ENCODE results near the gene ASPN.

The ASPN gene

DNA sequence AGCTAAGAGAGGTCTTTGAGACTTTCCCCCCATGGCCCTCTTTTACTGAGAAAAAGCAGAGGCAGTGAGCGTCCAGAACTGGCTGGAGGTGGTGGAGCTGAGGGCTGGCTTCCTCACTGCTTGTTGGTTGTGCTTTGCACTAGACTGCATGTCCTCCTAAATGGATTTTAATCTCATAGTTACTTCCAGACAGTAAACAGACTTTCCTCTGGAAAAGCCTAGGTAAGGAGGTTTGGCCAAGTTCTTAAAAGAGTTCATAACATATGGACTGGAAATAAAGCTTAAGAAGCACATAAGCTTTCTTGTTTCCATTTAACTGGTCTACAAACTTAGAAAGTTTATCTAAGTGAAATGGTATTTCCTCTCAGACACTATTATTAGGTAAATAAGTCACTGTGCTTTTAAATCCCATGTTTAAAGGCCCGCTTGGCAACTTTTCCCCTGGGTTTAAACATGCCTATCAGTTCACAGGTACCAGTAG is 2.0 kb downstream of the ASPN start:
- TF ChIP-seq MYC (IDR thresholded peaks at IDR 0.05; ENCODE audit: low read depth, low read length) = no peak
- no peak for TF ChIP-seq POLR2A (IDR thresholded peaks at IDR 0.05; ENCODE audit: extremely low read depth, insufficient read length)
- TF ChIP-seq, protein P1, sequence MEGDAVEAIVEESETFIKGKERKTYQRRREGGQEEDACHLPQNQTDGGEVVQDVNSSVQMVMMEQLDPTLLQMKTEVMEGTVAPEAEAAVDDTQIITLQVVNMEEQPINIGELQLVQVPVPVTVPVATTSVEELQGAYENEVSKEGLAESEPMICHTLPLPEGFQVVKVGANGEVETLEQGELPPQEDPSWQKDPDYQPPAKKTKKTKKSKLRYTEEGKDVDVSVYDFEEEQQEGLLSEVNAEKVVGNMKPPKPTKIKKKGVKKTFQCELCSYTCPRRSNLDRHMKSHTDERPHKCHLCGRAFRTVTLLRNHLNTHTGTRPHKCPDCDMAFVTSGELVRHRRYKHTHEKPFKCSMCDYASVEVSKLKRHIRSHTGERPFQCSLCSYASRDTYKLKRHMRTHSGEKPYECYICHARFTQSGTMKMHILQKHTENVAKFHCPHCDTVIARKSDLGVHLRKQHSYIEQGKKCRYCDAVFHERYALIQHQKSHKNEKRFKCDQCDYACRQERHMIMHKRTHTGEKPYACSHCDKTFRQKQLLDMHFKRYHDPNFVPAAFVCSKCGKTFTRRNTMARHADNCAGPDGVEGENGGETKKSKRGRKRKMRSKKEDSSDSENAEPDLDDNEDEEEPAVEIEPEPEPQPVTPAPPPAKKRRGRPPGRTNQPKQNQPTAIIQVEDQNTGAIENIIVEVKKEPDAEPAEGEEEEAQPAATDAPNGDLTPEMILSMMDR (IDR thresholded peaks at IDR 0.05; ENCODE audit: low read depth, low read length) = no peak
- TF ChIP-seq, protein P2, sequence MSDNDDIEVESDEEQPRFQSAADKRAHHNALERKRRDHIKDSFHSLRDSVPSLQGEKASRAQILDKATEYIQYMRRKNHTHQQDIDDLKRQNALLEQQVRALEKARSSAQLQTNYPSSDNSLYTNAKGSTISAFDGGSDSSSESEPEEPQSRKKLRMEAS (IDR thresholded peaks at IDR 0.05; ENCODE audit: low read depth, low read length) = no peak

DNA sequence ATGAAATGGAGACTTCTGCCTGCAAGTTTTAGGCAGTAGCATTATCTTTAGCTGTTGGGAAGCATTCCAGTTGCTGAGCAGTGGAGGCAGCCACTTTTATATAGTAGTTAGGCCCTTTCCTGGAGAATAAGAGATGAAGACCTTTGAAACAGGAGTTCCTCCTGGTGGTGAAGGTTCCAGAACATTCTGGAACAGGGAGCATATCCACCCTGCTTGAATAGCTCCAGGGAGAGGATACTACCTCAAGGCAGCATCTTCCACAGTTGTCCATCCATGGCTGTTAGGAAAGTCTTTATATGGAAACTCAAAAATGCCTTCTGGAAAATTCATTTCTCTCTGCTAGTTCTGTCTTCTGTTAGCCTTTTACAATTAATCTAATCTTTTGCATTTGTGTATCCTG is 3.0 kb downstream of the ASPN start:
- DNase-seq (ENCODE audit: low read depth) = no peak
- TF ChIP-seq, protein P1 (IDR thresholded peaks at IDR 0.05; ENCODE audit: low read depth, low read length) = no peak
- TF ChIP-seq, protein P2 (IDR thresholded peaks at IDR 0.05; ENCODE audit: low read depth, low read length) = no peak
- TF ChIP-seq MYC (IDR thresholded peaks at IDR 0.05; ENCODE audit: low read depth, low read length) (no peak), POLR2A (IDR thresholded peaks at IDR 0.05; ENCODE audit: extremely low read depth, insufficient read length) (no peak)
- no peak overlapping the region for H3K4me3 ChIP-seq (ENCODE audit: low read depth, low read length)

More for the DNA sequence above, 2.0 kb downstream of the ASPN start:
- no peak overlapping the region for H3K4me3 ChIP-seq (ENCODE audit: low read depth, low read length)
- DNase-seq (ENCODE audit: low read depth) = no peak

DNA sequence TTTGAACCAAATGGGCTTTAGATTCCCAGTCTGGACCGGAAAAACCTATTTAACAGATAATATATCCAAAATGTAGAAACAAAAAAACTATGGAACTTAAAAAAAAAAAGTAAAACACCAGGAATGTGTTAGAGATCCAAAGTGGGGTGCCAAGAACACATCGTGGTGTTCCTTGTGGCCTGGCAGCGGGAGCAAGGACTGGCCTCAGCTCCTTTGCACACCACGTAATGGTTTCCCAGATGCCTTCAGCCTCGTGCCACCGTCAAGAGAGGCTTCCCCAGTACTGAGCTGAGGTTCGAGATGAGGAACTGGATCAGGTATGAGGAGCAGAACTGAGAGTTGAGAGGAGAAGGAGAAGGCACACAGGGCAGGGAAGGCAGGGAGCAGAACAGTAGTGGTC is 3.5 kb downstream of the ASPN start:
- TF ChIP-seq, protein P1 (IDR thresholded peaks at IDR 0.05; ENCODE audit: low read depth, low read length) = no peak
- no peak for TF ChIP-seq POLR2A (IDR thresholded peaks at IDR 0.05; ENCODE audit: extremely low read depth, insufficient read length)
- TF ChIP-seq MYC (IDR thresholded peaks at IDR 0.05; ENCODE audit: low read depth, low read length) = no peak
- TF ChIP-seq, protein P2 (IDR thresholded peaks at IDR 0.05; ENCODE audit: low read depth, low read length) = no peak
- no peak overlapping the region for H3K4me3 ChIP-seq (ENCODE audit: low read depth, low read length)
- no peak for DNase-seq (ENCODE audit: low read depth)

DNA sequence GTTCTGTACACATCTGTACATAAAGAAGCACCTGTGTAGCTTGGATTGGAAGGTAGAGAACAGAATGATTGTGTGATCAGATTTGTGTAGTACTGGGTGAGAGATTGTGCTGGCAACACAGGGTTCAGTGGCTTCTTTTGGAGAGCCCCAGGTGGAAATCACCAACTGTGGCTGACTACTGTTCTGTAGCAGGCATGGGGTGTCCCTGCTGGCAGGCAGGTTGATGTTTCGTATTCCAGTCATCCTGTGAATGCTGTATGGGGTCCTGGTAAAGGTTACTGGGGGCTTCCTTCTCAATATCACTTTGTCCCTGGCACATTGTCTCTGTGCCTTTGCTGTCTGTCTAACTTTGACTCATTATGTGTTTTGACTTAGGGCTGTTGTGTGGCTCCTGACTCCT is 5.3 kb downstream of the ASPN start:
- TF ChIP-seq POLR2A (IDR thresholded peaks at IDR 0.05; ENCODE audit: extremely low read depth, insufficient read length) = no peak
- no peak for TF ChIP-seq MYC (IDR thresholded peaks at IDR 0.05; ENCODE audit: low read depth, low read length)
- no peak for DNase-seq (ENCODE audit: low read depth)
- H3K4me3 ChIP-seq (ENCODE audit: low read depth, low read length) = no peak overlapping the region

DNA sequence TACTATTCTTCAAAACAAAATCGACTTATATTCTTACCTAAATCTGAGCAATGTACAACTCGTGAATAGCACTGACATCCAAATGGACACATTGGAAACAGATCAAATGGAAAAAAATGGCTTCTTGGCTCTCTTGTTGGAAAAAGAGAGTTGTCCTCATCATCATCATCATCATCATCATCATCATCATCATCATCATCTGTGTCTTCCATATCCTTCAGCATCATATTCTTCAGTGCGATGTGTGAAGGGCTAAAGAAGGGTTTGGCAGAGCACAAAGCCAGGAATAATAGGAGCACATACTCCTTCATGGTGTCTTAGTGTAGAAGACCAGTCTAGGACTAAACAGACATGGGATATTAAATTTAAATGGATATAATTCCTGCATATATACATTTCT is 7.7 kb downstream of the ASPN start:
- TF ChIP-seq POLR2A (IDR thresholded peaks at IDR 0.05; ENCODE audit: extremely low read depth, insufficient read length) = no peak
- TF ChIP-seq, protein P1 (IDR thresholded peaks at IDR 0.05; ENCODE audit: low read depth, low read length) = no peak
- H3K4me3 ChIP-seq (ENCODE audit: low read depth, low read length) = no peak overlapping the region
- no peak for DNase-seq (ENCODE audit: low read depth)

DNA sequence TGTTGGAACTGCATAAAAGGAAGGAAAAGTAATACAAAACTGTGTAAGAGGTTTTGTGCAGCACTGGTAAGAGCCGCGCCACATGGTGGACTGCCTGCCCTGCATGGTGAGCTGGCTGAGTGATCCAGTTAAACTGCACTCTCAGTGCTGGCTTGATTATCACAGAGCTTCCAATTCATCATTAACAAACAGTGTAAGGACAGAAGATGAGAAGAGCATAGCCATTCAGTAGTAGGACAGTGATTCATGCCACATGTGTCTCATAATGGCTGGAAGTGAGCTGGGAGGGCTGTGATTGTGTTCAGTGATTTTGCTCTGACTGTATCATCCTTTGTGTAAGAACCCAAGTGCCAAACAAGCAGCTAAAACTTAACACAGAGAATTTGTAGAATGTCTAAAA is 14.1 kb downstream of the ASPN start:
- TF ChIP-seq POLR2A (IDR thresholded peaks at IDR 0.05; ENCODE audit: extremely low read depth, insufficient read length) (no peak), MYC (IDR thresholded peaks at IDR 0.05; ENCODE audit: low read depth, low read length) (no peak)
- TF ChIP-seq, protein P2 (IDR thresholded peaks at IDR 0.05; ENCODE audit: low read depth, low read length) = no peak
- TF ChIP-seq, protein P1 (IDR thresholded peaks at IDR 0.05; ENCODE audit: low read depth, low read length) = no peak
- H3K4me3 ChIP-seq (ENCODE audit: low read depth, low read length) = no peak overlapping the region
- DNase-seq (ENCODE audit: low read depth) = no peak

Data from NB4 (cell line).